Activated CD4-positive, alpha-beta T cell treated with anti-CD3 and anti-CD28 coated beads for 24 hours (primary cell): ENCODE measurements around the gene PCDHGB4.
"Not testable (repeated sequence)": the region's sequence is repeated elsewhere in the genome, so short reads cannot be mapped to it uniquely, and the experiment has no call there.

Source experiments
- DNase-seq, 2 donors: peaks; one replicate each; pipeline ENCODE4 v3.0.0-alpha.2; 2020; ENCODE audit warnings: low read depth in 2 of 2

The PCDHGB4 gene

GRCh38 chr5:141387557-141388311 is at the start of gene PCDHGB4:
TSS of gene PCDHGB4 (plus strand) at chr5:141387698. CDS start at chr5:141387885, 187 bp downstream.
- DNase-seq, result not testable (repeated sequence)

GRCh38 chr5:141338538-141339306 is 48.8 kb upstream of the PCDHGB4 start, which contains the start of gene PCDHGA2:
TSS of gene PCDHGA2 (plus strand) at chr5:141338760.
- no peak for DNase-seq

DNA sequence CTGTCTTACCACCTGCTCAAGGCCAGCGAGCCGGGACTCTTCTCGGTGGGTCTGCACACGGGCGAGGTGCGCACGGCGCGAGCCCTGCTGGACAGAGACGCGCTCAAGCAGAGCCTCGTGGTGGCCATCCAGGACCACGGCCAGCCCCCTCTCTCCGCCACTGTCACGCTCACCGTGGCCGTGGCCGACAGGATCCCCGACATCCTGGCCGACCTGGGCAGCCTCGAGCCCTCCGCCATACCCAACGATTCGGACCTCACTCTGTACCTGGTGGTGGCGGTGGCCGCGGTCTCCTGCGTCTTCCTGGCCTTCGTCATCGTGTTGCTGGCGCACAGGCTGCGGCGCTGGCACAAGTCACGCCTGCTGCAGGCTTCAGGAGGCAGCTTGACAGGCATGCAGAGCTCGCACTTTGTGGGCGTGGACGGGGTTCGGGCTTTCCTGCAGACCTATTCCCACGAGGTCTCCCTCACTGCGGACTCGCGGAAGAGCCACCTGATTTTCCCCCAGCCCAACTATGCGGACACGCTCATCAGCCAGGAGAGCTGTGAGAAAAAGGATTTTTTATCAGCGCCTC is 46.6 kb upstream of the PCDHGB4 start:
- DNase-seq, result not testable (repeated sequence)

DNA sequence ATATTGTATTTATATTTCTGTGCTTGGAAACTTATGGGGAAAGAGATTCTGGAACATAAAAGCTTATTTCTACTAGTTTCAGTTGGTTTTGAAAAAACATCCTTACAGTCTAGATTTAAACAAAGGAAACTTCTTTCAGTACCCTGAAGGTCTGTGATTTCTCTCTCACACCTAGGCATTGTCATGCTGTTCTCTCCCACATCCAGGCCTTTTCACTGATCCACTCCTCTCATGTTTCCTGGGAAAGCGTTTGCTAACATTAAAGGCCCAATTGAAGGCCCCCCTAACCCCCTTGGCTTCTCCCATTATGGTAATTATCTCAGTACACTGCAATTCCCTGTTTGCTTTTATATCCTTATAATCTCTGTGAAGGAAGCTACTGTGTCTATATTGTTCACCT is 44.7 kb upstream of the PCDHGB4 start:
- DNase-seq, result no peak

GRCh38 chr5:141343242-141343952 is 44.1 kb upstream of the PCDHGB4 start, which contains the start of gene PCDHGA3:
TSS of gene PCDHGA3 (plus strand) at chr5:141343829. CDS start at chr5:141344034, 205 bp downstream.
- DNase-seq, result no peak

GRCh38 chr5:141343953-141344463 is 43.5 kb upstream of the PCDHGB4 start:
- no peak for DNase-seq

- DNase-seq, result no peak
These were observed 42.2 kb upstream of the PCDHGB4 start for GRCh38 chr5:141345327-141345726.

DNA sequence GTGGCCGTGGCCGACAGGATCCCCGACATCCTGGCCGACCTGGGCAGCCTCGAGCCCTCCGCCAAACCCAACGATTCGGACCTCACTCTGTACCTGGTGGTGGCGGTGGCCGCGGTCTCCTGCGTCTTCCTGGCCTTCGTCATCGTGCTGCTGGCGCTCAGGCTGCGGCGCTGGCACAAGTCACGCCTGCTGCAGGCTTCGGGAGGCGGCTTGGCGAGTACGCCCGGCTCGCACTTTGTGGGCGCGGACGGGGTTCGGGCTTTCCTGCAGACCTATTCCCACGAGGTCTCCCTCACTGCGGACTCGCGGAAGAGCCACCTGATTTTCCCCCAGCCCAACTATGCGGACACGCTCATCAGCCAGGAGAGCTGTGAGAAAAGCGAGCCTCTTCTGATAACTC is 41.5 kb upstream of the PCDHGB4 start:
- not testable (repeated sequence) for DNase-seq

DNA sequence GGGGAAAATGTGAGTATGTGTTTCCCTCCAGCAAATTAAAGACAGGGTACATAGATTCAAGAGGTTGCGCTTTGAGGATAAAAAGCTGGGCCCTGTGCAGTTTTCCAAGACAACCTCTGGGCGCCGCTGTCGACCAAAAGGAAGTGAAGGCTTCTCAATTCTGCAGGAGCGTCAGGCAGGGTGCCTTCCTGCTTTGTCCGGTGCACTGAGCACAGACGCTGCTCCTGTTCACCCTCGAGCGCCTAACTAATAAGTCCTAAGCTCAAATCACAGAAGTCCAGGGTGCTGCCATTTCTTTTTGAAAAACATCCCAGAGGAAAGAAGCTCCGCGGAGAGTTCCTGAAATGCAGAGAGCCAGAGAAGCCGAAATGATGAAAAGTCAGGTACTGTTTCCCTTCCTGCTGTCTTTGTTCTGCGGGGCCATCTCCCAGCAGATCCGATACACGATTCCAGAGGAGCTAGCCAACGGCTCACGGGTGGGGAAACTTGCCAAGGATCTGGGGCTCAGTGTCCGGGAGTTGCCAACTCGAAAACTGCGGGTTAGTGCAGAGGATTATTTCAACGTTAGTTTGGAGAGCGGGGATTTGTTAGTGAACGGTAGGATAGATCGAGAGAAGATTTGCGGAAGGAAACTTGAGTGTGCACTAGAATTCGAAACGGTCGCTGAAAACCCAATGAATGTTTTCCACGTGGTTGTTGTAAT is 37.4 kb upstream of the PCDHGB4 start, which contains the start of gene PCDHGB1:
PCDHGB1 (plus strand) TSS at position 183 of the 703 bp plus-strand sequence; CDS start at position 345, 162 bp downstream.
- no peak for DNase-seq

DNA sequence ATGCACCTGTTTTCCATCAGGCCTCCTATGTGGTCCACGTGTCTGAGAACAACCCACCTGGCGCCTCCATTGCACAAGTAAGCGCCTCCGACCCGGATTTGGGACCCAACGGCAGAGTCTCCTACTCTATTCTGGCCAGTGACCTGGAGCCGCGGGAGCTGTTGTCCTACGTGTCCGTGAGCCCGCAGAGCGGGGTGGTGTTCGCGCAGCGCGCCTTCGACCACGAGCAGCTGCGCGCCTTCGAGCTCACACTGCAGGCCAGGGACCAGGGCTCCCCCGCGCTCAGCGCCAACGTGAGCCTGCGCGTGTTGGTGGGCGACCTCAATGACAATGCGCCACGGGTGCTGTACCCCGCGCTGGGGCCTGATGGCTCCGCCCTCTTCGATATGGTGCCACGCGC is 35.9 kb upstream of the PCDHGB4 start:
- no peak for DNase-seq

GRCh38 chr5:141354900-141355469 is 32.5 kb upstream of the PCDHGB4 start, which contains the start of gene PCDHGA4:
TSS of gene PCDHGA4 (plus strand) at chr5:141355021. CDS start at chr5:141355108, 87 bp downstream.
- no peak for DNase-seq

DNA sequence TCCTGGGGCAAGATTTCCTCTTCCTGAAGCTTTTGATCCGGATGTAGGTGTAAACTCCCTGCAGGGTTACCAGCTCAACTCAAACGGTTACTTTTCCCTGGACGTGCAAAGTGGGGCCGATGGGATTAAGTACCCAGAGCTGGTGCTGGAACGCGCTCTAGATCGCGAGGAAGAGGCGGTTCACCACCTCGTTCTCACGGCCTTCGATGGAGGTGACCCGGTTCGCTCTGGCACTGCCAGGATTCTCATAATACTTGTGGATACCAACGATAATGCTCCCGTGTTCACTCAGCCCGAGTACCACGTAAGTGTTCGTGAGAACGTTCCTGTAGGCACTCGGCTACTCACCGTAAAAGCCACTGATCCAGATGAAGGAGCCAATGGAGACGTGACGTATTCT is 31.9 kb upstream of the PCDHGB4 start:
- DNase-seq, result no peak

GRCh38 chr5:141356133-141356532 is 31.4 kb upstream of the PCDHGB4 start:
- DNase-seq, result no peak

- DNase-seq, result no peak
These were observed 30.5 kb upstream of the PCDHGB4 start for GRCh38 chr5:141356950-141357349.

DNA sequence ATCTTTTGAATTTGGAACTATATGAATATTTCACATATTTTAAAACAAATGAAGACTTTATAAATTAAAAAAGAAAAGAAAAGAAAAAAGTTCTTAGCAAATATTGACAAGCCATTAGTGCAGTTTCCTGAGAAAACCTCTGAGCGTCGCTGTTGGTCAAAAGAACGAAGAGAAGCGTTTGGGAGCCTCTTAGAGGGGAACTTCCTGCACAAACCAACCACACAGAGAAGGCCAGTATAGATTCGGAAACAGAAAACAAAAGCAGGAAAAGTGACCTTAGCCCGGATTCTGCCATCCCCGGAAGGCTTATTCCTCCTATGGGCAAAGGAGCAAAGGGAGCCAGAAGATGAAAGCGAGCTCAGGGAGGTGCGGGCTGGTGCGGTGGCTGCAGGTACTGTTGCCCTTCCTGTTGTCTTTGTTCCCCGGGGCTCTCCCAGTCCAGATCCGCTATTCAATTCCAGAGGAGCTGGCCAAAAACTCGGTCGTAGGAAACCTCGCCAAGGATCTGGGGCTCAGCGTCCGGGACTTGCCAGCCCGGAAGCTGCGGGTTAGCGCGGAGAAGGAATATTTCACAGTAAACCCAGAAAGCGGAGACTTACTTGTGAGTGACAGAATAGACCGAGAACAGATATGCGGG is 27.6 kb upstream of the PCDHGB4 start, which contains the start of gene PCDHGB2:
PCDHGB2 (plus strand) TSS at position 205 of the 637 bp plus-strand sequence; CDS start at position 347, 142 bp downstream.
- no peak for DNase-seq

DNA sequence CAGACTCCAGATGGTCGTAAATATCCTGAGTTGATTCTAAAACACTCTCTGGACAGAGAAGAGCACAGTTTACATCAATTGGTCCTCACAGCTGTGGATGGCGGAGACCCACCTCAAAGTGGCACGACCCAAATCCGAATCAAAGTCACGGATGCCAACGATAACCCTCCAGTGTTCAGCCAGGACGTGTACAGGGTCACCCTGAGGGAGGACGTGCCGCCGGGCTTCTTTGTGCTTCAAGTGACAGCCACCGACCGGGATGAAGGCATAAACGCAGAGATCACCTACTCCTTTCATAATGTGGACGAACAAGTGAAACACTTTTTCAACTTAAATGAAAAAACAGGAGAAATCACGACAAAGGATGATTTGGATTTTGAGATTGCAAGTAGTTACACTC is 26.8 kb upstream of the PCDHGB4 start:
- no peak for DNase-seq

DNA sequence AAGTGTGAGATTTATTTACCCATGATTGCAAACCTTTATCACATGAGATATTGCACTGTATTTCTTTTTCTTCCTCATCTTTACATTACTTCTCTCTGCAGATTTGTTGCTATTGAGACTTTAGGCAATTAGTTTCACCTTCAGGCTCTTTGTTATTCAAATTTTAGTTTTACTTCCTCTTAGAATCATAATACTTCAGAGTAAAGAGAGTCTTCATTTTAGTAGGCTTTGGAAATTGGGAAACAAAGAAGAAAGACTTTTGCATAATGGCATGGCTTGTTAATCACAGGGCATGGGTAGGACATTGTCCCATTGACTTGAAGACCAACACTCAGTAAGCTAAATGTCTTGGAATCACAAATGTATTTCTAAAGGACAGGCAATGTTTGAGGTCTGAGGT is 24.8 kb upstream of the PCDHGB4 start:
- no peak for DNase-seq

DNA sequence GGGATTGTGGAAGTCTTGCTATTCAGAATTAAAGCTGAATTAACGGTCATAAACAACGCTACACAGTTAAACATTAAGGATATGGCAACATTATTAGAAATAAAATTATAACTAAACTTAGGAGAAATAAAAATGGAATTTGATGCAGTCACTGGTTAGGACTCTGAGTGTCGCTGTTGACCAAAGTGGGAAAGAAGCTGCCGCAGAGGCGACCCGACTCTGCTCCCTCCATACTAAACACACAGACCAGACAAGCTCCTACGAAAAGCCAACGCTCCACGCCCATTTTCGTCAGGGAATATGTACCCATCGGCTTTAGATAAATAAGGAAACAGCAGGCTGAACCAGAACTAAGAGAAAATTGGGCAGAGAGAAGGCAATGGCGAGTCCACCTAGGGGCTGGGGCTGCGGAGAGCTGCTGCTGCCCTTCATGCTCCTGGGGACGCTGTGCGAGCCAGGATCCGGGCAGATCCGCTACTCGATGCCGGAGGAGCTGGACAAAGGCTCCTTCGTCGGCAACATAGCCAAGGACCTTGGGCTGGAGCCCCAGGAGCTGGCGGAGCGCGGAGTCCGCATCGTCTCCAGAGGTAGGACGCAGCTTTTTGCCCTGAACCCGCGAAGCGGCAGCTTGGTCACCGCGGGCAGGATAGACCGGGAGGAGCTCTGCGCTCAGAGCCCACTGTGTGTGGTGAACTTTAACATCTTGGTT is 23.4 kb upstream of the PCDHGB4 start, which contains the start of gene PCDHGA5:
PCDHGA5 (plus strand) TSS at position 211 of the 709 bp plus-strand sequence; CDS start at position 380, 169 bp downstream.
- no peak for DNase-seq
